Measurements from ENCODE around the gene CELF1. TPM values are rescaled to one million over a fixed set of nuclear protein-coding genes. Genes with fewer than 3 reads are reported as not detected.

Gene CELF1
- polyA plus RNA-seq, 1 experiment: 87.2 TPM

- H3K27me3 ChIP-seq (ENCODE audit: control insufficient read depth, insufficient read depth, low read length): no peaks in the 10 kb centered on the region
- H3K27ac ChIP-seq (ENCODE audit: low read depth, low read length): no peak within 1 kb of the TSS
- no peak for DNase-seq (ENCODE audit: low read depth, low spot score)
- no peak for TF ChIP-seq CTCF (IDR thresholded peaks at IDR 0.05; ENCODE audit: low read depth, low read length)
- no peak within 1 kb of the TSS for H3K4me3 ChIP-seq (ENCODE audit: low read depth, low read length)
- POLR2A ChIA-PET: no interaction called here
- no peaks in the 10 kb centered on the region; the same call in 1 of the 2 replicates for H3K9me3 ChIP-seq (ENCODE audit: control insufficient read depth, insufficient read depth, low read length)
- CTCF ChIA-PET: no interaction called here
These were observed 104.1 kb downstream of the CELF1 start, which contains the start of gene RAPSN for GRCh38 chr11:47448566-47449427. Gene RAPSN, minus strand, starts transcription at chr11:47449136. Its CDS starts 172 bp downstream, at chr11:47448964.

- Histone ChIP-seq H3K9me3 (ENCODE audit: control insufficient read depth, insufficient read depth, low read length) (no peaks in the 10 kb centered on the region; the same call in 1 of the 2 replicates), H3K4me3 (ENCODE audit: low read depth, low read length) (no peak overlapping the region), H3K27me3 (ENCODE audit: control insufficient read depth, insufficient read depth, low read length) (no peaks in the 10 kb centered on the region), H3K27ac (ENCODE audit: low read depth, low read length) (no peak overlapping the region)
- no peak for TF ChIP-seq CTCF (IDR thresholded peaks at IDR 0.05; ENCODE audit: low read depth, low read length)
- POLR2A ChIA-PET: no interaction called here
- CTCF ChIA-PET: interaction anchor here (1.8 kb wide), 1 partner anchor 74 kb away, joined by 7 read pairs; no protein-coding TSS in a partner anchor
- DNase-seq (ENCODE audit: low read depth, low spot score): no peak
These were observed 105.0 kb downstream of the CELF1 start for GRCh38 chr11:47447906-47448305.

- ChIA-PET CTCF (interaction anchor here (1.8 kb wide), 1 partner anchor 73 kb away, joined by 7 read pairs; no protein-coding TSS in a partner anchor), POLR2A (no interaction called here)
- DNase-seq (ENCODE audit: low read depth, low spot score): no peak
- no peak overlapping the region for H3K27ac ChIP-seq (ENCODE audit: low read depth, low read length)
- no peaks in the 10 kb centered on the region; the same call in 1 of the 2 replicates for H3K9me3 ChIP-seq (ENCODE audit: control insufficient read depth, insufficient read depth, low read length)
- no peak overlapping the region for H3K4me3 ChIP-seq (ENCODE audit: low read depth, low read length)
- no peak for TF ChIP-seq CTCF (IDR thresholded peaks at IDR 0.05; ENCODE audit: low read depth, low read length)
- H3K27me3 ChIP-seq (ENCODE audit: control insufficient read depth, insufficient read depth, low read length): no peaks in the 10 kb centered on the region
These were observed 106.1 kb downstream of the CELF1 start for GRCh38 chr11:47446833-47447232.

GRCh38 chr11:47445840-47446239 lies 107.1 kb downstream of the CELF1 start:
- Histone ChIP-seq H3K27me3 (ENCODE audit: control insufficient read depth, insufficient read depth, low read length) (no peaks in the 10 kb centered on the region), H3K4me3 (ENCODE audit: low read depth, low read length) (no peak overlapping the region), H3K9me3 (ENCODE audit: control insufficient read depth, insufficient read depth, low read length) (no peaks in the 10 kb centered on the region; the same call in 1 of the 2 replicates), H3K27ac (ENCODE audit: low read depth, low read length) (no peak overlapping the region)
- ChIA-PET POLR2A (interaction anchor here (1.0 kb wide), 1 partner anchor 19 kb away, joined by 3 read pairs; no protein-coding TSS in a partner anchor), CTCF (no interaction called here)
- TF ChIP-seq CTCF (IDR thresholded peaks at IDR 0.05; ENCODE audit: low read depth, low read length): no peak
- no peak for DNase-seq (ENCODE audit: low read depth, low spot score)

- ChIA-PET POLR2A (interaction anchor here (0.6 to 0.7 kb wide), 2 partner anchors 93 to 102 kb away, joined by 4 to 5 read pairs; no protein-coding TSS in a partner anchor), CTCF (interaction anchor here (1.2 to 1.4 kb wide), 3 partner anchors 10 to 110 kb away, joined by 3 to 7 read pairs (median 7); no protein-coding TSS in a partner anchor)
- no peaks in the 10 kb centered on the region; the same call in 1 of the 2 replicates for H3K9me3 ChIP-seq (ENCODE audit: control insufficient read depth, insufficient read depth, low read length)
- no peak overlapping the region for H3K27ac ChIP-seq (ENCODE audit: low read depth, low read length)
- no peak overlapping the region for H3K4me3 ChIP-seq (ENCODE audit: low read depth, low read length)
- H3K27me3 ChIP-seq (ENCODE audit: control insufficient read depth, insufficient read depth, low read length): no peaks in the 10 kb centered on the region
- no peak for DNase-seq (ENCODE audit: low read depth, low spot score)
- TF ChIP-seq CTCF (IDR thresholded peaks at IDR 0.05; ENCODE audit: low read depth, low read length): no peak
These were observed 109.1 kb downstream of the CELF1 start for GRCh38 chr11:47443817-47444216.
